Measurements from ENCODE around the gene TLNRD1.

TLNRD1 gene

DNA sequence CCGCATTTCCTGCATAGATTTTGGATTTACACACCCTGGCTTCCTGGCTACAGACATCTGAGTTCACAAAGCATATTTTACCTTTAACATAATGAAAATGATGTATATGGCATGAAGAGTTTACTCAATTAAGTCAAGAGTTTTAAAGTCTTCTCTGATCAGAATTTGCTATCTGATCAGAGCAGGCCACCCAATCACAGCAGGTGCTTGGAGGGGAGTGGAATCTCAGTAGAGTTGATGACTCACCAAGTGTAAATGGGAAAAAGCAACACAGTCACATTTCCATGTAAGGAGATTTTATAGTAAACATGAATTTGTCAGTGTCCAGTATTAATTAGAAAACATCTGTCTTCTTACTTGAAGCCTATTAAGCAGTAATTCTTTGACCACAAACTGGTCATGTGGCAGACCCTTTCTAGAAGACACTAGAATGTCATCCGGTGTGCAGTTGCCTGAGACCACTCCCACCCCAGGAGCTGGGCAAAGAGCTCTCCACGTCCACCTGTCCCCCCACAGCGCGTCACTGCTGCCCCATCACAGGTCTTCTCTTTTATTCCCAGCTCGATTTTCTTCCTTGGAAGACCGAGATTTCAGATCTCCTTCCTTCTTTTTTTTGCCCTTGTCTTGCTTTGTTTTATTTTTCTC lies 21.9 kb upstream of the TLNRD1 start:
- peak; percentile 49 for DNase-seq (ENCODE audit: low spot score)

- no peak for DNase-seq (ENCODE audit: low spot score)
These were observed 21.1 kb upstream of the TLNRD1 start for GRCh38 chr15:80979538-80980200.

GRCh38 chr15:80982205-80982604 lies 18.5 kb upstream of the TLNRD1 start:
- DNase-seq (ENCODE audit: low spot score), result no peak

DNA sequence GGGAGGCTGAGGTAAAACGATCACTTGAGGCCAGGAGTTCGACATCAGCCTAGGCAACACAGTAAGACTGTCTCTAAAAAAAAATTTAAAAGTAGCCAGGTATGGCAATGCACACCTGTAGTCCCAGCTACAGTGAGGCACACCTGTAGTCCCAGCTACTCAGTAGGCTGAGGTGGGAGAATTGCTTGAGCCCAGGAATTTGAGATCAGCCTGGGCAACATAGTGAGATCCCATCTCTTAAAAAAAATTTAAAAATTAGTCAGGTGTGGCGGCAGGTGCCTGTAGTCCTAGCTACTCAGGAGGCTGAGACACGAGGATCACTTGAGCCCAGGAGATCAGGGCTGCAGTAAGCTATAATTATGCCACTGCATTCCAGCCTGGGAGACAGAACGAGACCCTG lies 17.9 kb upstream of the TLNRD1 start:
- DNase-seq (ENCODE audit: low spot score), result no peak

DNA sequence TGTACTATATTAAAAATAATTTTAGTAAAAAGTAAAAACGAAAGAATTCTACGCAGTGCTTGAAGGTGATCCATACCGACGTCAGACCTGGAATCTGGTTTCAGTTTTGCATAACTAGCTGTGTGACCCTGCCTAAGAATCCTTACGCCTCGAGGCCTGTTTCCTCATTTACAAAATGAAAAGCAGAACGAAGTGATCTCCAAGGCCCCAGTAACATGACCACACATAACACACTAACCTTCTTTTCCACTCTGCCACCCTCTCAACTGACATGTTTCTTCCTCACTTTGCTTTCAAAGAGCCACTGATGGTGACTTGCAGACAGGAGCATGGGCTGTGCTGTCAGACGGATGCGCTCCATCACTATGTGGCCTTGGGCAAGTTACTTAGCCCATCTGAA lies 15.9 kb upstream of the TLNRD1 start:
- DNase-seq (ENCODE audit: low spot score), result no peak

GRCh38 chr15:80985981-80986380 lies 14.7 kb upstream of the TLNRD1 start:
- DNase-seq (ENCODE audit: low spot score), result no peak

- DNase-seq (ENCODE audit: low spot score), result no peak
These were observed 14.2 kb upstream of the TLNRD1 start for GRCh38 chr15:80986487-80986886.

DNA sequence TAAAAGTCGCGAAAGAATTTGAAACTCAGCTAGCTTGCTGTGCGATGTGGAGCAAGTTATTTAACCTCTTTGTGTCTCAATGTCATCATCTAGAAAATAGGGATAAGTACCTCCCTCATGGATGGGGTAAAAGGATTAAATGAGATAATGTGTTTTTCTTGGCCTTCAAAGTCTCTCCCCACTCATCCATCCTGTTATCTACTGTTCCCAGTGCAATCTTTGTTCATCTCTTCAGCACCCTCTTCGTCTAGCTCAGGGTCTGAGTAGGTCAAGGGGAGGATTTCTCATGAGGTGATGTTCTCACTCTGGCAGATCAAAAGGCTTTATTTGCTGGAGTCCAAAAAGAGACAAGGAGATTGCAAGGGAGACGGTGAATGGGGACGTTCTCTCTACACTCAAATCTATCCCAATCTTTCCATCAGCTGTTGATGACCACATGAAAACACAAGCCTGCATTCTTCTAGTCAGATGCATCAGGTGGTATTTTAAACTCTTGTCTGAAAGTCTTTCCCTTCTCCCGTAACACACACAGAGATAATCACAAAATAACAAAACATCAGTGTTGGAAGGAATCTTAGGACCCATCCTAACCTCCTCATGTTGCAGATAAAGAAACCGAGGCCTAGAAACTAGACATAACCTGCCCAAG lies 12.5 kb upstream of the TLNRD1 start:
- no peak for DNase-seq (ENCODE audit: low spot score)

GRCh38 chr15:80989081-80989517 lies 11.6 kb upstream of the TLNRD1 start:
- DNase-seq (ENCODE audit: low spot score), result no peak

DNA sequence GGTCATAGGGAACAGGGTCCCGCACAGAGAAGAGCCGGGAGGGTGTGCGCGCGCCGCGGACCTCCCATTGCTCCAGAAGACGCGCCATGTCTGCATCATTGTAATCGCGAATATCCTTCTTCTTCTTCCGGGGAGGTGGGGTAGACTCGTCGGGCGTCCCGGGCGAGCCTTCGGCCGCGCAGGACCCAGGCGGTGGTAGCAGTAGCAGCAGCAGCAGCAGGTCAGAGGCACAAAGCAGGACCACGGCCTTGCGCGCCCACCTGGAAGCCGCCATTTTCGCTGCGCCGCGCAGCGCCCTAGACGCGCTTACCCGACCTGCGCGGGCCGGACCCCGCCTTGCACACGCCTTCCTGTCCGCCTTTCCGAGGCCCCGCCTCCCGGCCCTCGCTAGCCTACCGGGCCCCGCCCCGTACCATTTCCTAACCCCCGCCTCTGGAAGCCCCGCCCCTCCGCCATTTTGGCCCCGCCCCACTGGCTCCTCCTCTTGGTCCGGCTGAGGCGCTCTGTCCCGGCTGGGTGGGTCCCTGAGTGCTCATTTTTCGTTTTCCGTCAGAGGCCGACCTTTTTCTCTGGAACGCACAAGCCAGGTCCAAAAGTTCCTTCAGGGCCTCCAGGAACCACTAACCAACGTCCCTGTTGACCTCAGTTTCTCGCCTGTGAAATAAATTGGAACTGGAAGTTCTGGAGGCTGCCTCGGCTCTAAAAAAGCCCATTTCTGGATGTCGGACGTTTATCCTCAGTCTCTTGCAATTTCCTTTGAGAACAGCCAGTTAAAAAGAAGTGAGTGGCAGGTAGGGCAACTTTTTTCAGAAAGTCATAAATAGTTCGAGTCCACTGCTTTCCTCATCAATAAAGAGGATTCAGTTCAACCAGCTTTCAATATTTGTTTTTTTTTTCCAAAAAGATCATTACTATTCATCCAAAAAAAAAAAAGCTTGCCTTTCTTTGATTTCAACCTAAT lies 10.9 kb upstream of the TLNRD1 start, which contains the start of gene MESD:
TSS of gene MESD (minus strand) at position 302 of the 961 bp plus-strand sequence. CDS start at position 274, 28 bp downstream.
- DNase-seq (ENCODE audit: low spot score), result peak; percentile 94

DNA sequence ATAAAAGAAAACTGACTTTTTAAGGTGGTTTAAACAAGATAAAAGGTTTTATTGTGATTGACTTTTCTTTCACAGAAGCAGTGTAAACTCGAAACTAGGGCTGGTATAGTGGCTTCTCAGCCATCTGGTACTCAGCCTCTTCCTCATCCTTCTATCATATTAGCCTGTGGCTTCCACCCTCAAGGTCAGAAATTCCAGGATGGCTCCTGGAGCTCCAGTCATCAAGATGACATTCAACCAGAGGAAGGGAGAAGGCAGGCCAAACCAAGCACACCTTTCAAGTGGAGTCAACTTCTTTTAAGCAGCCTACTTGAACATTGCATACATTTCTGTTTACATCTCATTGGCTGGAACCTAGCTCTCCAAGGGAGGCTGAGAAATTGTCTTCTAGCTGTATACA lies 9.8 kb upstream of the TLNRD1 start:
- no peak for DNase-seq (ENCODE audit: low spot score)

- no peak for DNase-seq (ENCODE audit: low spot score)
These were observed 9.3 kb upstream of the TLNRD1 start for GRCh38 chr15:80991421-80991820.

- DNase-seq (ENCODE audit: low spot score), result no peak
These were observed 8.7 kb upstream of the TLNRD1 start for GRCh38 chr15:80992006-80992405.

- DNase-seq (ENCODE audit: low spot score), result no peak
These were observed 8.3 kb upstream of the TLNRD1 start for GRCh38 chr15:80992441-80992840.

- DNase-seq (ENCODE audit: low spot score), result no peak
These were observed 4.5 kb upstream of the TLNRD1 start for GRCh38 chr15:80996247-80996646.

- DNase-seq (ENCODE audit: low spot score), result no peak
These were observed 3.0 kb upstream of the TLNRD1 start for GRCh38 chr15:80997692-80998091.

DNA sequence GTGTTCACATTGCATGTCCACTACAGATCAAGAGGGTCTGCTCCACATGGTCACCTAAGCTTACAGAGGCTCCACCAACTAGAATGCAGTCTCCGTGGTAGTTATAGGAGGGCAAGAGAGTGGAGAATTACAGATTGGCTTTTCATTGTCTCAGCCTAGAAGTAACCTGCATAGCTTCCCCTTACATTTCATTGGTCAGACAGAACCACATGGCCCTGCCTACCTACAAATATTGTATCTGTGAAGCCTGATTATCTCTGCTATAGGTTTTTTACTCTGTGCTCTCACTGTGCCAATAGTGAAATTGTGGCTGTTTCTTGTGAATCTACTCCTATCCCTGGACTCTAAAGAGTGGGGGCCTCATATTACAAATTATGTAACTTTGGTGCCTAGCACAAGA lies 2.5 kb upstream of the TLNRD1 start:
- no peak for DNase-seq (ENCODE audit: low spot score)

GRCh38 chr15:80999623-81000036 lies 1.1 kb upstream of the TLNRD1 start:
- no peak for DNase-seq (ENCODE audit: low spot score)

GRCh38 chr15:81000144-81000623 lies 539 bp upstream of the TLNRD1 start:
- DNase-seq (ENCODE audit: low spot score), result no peak

GRCh38 chr15:81001152-81002008 lies 657 bp downstream of the TLNRD1 start:
- peak; percentile 51 for DNase-seq (ENCODE audit: low spot score)

DNA sequence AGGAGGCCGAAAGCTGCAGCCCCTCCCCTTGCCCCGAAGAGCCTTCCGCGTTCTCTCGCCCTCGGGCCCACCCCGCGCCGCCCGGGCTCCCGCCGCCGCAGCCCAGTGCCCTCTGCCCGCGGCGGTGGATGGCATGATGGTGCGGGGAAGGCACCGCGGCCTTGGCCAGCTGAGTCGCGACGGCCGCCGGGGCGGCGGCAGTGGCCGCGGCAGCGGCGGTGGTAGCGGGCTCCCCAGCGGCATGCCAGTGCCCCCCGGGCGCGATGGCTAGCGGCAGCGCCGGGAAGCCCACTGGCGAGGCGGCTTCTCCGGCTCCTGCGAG lies 1.2 kb downstream of the TLNRD1 start:
- DNase-seq (ENCODE audit: low spot score), result no peak

Measured in kidney capillary endothelial cell (primary cell).